D721Med (cell line): Measurements from ENCODE around the gene VAC14.

Source experiments
- DNase-seq: peaks from one replicate; pipeline ENCODE4 v3.0.0; 2011; ENCODE audit warnings: low spot score; ENCODE audit not compliant: insufficient read length
- FAIRE-seq: peaks from 2 replicates; lab custom pipeline; 2011; peaks lifted over from hg19 to GRCh38; lab: Jason Lieb, UNC
- CTCF ChIP-seq: IDR thresholded peaks from 2 replicates; pipeline ENCODE4 v1.5.1; 2012; ENCODE audit warnings: mild to moderate bottlenecking, control low read depth; ENCODE audit not compliant: insufficient read depth; ENCODE audit errors: missing control alignments

VAC14 gene

DNA sequence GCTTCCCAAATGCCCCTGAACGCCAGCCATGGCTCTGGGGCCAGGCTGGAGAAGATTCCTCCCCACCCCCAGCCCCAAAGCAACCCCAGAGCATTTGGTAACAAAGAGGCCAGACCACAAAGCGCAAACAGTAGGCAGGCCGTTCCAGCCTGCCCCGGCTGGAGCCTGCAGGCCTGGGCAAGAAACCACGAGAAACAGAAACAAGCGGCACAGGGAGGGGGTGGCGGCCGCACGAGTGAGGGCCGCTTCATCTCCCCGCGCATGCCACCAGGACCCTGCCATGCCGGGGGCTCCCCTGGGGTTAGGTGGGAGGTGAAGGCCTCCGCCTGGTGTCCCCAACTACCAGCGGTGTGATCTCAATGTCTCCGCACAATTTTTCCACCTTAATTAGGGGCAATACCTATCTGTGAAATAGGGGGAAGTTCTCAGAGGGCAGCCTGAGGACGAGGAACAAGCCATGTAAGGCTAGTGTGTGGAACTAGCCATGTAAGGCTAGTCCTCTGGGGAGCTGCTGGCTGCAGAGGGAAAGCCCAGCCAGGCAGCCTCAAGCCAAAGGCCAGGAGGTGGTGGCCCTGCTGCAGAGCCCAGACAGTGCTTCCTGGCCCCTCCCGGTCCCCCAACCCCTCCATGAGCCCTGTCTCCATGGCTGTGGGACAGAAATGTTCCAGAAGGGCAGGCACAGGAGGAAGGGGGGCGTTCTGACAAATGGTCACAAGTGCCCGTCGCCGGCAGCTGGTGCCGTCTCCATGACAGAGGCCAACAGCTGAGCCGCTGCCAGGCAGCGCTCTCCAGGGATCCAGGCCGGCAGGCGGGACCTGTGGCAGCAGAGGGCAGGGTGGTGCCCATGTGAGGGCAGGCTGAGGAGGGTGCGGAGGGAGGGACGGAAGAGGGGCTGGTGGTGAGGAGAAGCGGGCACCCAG lies 100.6 kb downstream of the VAC14 start:
- no peak for DNase-seq
- FAIRE-seq, result no peak
- no peak for TF ChIP-seq CTCF

GRCh38 chr16:70699696-70700095 lies 101.3 kb downstream of the VAC14 start:
- DNase-seq (no peak), FAIRE-seq (no peak)
- TF ChIP-seq CTCF, result no peak

DNA sequence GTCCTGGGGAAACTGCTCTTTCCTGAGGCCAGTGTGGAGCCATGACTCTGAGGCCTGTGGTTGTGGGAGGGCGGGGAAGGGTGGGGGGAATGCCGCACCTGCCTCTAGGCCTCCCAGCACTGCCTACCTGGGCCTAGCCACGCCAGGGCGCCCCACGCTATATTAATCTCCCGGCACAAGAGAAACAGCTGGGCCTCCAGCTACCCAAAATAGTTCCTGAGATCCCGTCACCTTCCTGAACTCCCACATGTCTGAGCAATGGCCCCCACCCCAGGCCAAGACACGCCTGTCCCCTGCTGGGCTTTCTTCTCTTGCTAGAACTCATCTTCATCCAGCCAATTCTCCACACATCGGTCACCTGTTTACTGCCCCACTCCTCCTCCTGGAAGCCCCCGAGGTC lies 102.1 kb downstream of the VAC14 start:
- TF ChIP-seq CTCF, result no peak
- FAIRE-seq, result no peak
- no peak for DNase-seq

GRCh38 chr16:70697594-70698170 lies 103.3 kb downstream of the VAC14 start:
- DNase-seq (no peak), FAIRE-seq (no peak)
- TF ChIP-seq CTCF, result no peak

- DNase-seq (no peak), FAIRE-seq (no peak)
- no peak for TF ChIP-seq CTCF
These were observed 103.9 kb downstream of the VAC14 start for GRCh38 chr16:70696952-70697593.

GRCh38 chr16:70696355-70696754 lies 104.6 kb downstream of the VAC14 start:
- DNase-seq, result no peak
- no peak for TF ChIP-seq CTCF
- no peak for FAIRE-seq
